ENCODE results near the gene PAK4.

PAK4 gene

GRCh38 chr19:39180749-39181148 is 55.2 kb downstream of the PAK4 start:
- no peak overlapping the region for H3K27ac ChIP-seq (ENCODE audit: low read length)
- H3K4me3 ChIP-seq (ENCODE audit: low read depth in 1 of 2, low read length in 2 of 2) = no peak overlapping the region
- H3K36me3 ChIP-seq (ENCODE audit: control insufficient read depth in 1 of 2, insufficient read depth in 2 of 2, low read length in 2 of 2) = peaks cover 4 to 38% of the 10 kb centered on the region in 2 donors
- no peaks in the 10 kb centered on the region for H3K4me1 ChIP-seq (ENCODE audit: control insufficient read depth in 1 of 2, insufficient read depth in 2 of 2, low read length in 2 of 2)
- H3K9me3 ChIP-seq (ENCODE audit: control insufficient read depth in 1 of 2, low read length in 2 of 2) = no peaks in the 10 kb centered on the region
- H3K27me3 ChIP-seq (ENCODE audit: low read depth, low read length) = no peaks in the 10 kb centered on the region

- H3K4me3 ChIP-seq (ENCODE audit: low read depth in 1 of 2, low read length in 2 of 2) = no peak overlapping the region
- H3K27ac ChIP-seq (ENCODE audit: low read length) = no peak overlapping the region
- no peaks in the 10 kb centered on the region for H3K9me3 ChIP-seq (ENCODE audit: control insufficient read depth in 1 of 2, low read length in 2 of 2)
- H3K27me3 ChIP-seq (ENCODE audit: low read depth, low read length) = no peaks in the 10 kb centered on the region
- no peaks in the 10 kb centered on the region for H3K4me1 ChIP-seq (ENCODE audit: control insufficient read depth in 1 of 2, insufficient read depth in 2 of 2, low read length in 2 of 2)
- H3K36me3 ChIP-seq (ENCODE audit: control insufficient read depth in 1 of 2, insufficient read depth in 2 of 2, low read length in 2 of 2) = peaks cover 0 to 29% of the 10 kb centered on the region in 2 donors
Observed at GRCh38 chr19:39181500-39182173, 56.1 kb downstream of the PAK4 start.

- no peaks in the 10 kb centered on the region for H3K27me3 ChIP-seq (ENCODE audit: low read depth, low read length)
- H3K4me1 ChIP-seq (ENCODE audit: control insufficient read depth in 1 of 2, insufficient read depth in 2 of 2, low read length in 2 of 2) = no peaks in the 10 kb centered on the region
- no peak overlapping the region for H3K4me3 ChIP-seq (ENCODE audit: low read depth in 1 of 2, low read length in 2 of 2)
- H3K9me3 ChIP-seq (ENCODE audit: control insufficient read depth in 1 of 2, low read length in 2 of 2) = no peaks in the 10 kb centered on the region
- no peak overlapping the region for H3K27ac ChIP-seq (ENCODE audit: low read length)
- peaks cover 0 to 25% of the 10 kb centered on the region in 2 donors for H3K36me3 ChIP-seq (ENCODE audit: control insufficient read depth in 1 of 2, insufficient read depth in 2 of 2, low read length in 2 of 2)
Observed at GRCh38 chr19:39182174-39182505, 56.6 kb downstream of the PAK4 start.

- H3K27ac ChIP-seq (ENCODE audit: low read length) = no peak overlapping the region
Observed at GRCh38 chr19:39183104-39183503, 57.5 kb downstream of the PAK4 start.

GRCh38 chr19:39186391-39186790 is 60.8 kb downstream of the PAK4 start:
- no peaks in the 10 kb centered on the region for H3K4me1 ChIP-seq (ENCODE audit: control insufficient read depth in 1 of 2, insufficient read depth in 2 of 2, low read length in 2 of 2)
- H3K27me3 ChIP-seq (ENCODE audit: low read depth, low read length) = no peaks in the 10 kb centered on the region
- no peak overlapping the region for H3K27ac ChIP-seq (ENCODE audit: low read length)
- H3K36me3 ChIP-seq (ENCODE audit: control insufficient read depth in 1 of 2, insufficient read depth in 2 of 2, low read length in 2 of 2) = no peaks in the 10 kb centered on the region
- no peaks in the 10 kb centered on the region for H3K9me3 ChIP-seq (ENCODE audit: control insufficient read depth in 1 of 2, low read length in 2 of 2)
- H3K4me3 ChIP-seq (ENCODE audit: low read depth in 1 of 2, low read length in 2 of 2) = no peak overlapping the region

More at GRCh38 chr19:39183104-39183503, 57.5 kb downstream of the PAK4 start:
- no peak overlapping the region for H3K4me3 ChIP-seq (ENCODE audit: low read depth in 1 of 2, low read length in 2 of 2)
- H3K4me1 ChIP-seq (ENCODE audit: control insufficient read depth in 1 of 2, insufficient read depth in 2 of 2, low read length in 2 of 2) = no peaks in the 10 kb centered on the region
- H3K27me3 ChIP-seq (ENCODE audit: low read depth, low read length) = no peaks in the 10 kb centered on the region
- no peaks in the 10 kb centered on the region for H3K9me3 ChIP-seq (ENCODE audit: control insufficient read depth in 1 of 2, low read length in 2 of 2)
- H3K36me3 ChIP-seq (ENCODE audit: control insufficient read depth in 1 of 2, insufficient read depth in 2 of 2, low read length in 2 of 2) = peaks cover 0 to 15% of the 10 kb centered on the region in 2 donors

GRCh38 chr19:39187552-39187943 is 62.0 kb downstream of the PAK4 start:
- H3K36me3 ChIP-seq (ENCODE audit: control insufficient read depth in 1 of 2, insufficient read depth in 2 of 2, low read length in 2 of 2) = no peaks in the 10 kb centered on the region
- no peaks in the 10 kb centered on the region for H3K9me3 ChIP-seq (ENCODE audit: control insufficient read depth in 1 of 2, low read length in 2 of 2)
- no peak overlapping the region for H3K27ac ChIP-seq (ENCODE audit: low read length)
- H3K4me3 ChIP-seq (ENCODE audit: low read depth in 1 of 2, low read length in 2 of 2) = no peak overlapping the region
- H3K27me3 ChIP-seq (ENCODE audit: low read depth, low read length) = no peaks in the 10 kb centered on the region
- no peaks in the 10 kb centered on the region for H3K4me1 ChIP-seq (ENCODE audit: control insufficient read depth in 1 of 2, insufficient read depth in 2 of 2, low read length in 2 of 2)

- H3K4me3 ChIP-seq (ENCODE audit: low read depth in 1 of 2, low read length in 2 of 2) = no peak overlapping the region
- H3K36me3 ChIP-seq (ENCODE audit: control insufficient read depth in 1 of 2, insufficient read depth in 2 of 2, low read length in 2 of 2) = no peaks in the 10 kb centered on the region
- H3K27me3 ChIP-seq (ENCODE audit: low read depth, low read length) = no peaks in the 10 kb centered on the region
- no peak overlapping the region for H3K27ac ChIP-seq (ENCODE audit: low read length)
- no peaks in the 10 kb centered on the region for H3K4me1 ChIP-seq (ENCODE audit: control insufficient read depth in 1 of 2, insufficient read depth in 2 of 2, low read length in 2 of 2)
- no peaks in the 10 kb centered on the region for H3K9me3 ChIP-seq (ENCODE audit: control insufficient read depth in 1 of 2, low read length in 2 of 2)
Observed at GRCh38 chr19:39188960-39189359, 63.4 kb downstream of the PAK4 start.

GRCh38 chr19:39190768-39191167 is 65.2 kb downstream of the PAK4 start:
- H3K27me3 ChIP-seq (ENCODE audit: low read depth, low read length) = peaks cover 7% of the 10 kb centered on the region
- no peak overlapping the region for H3K4me3 ChIP-seq (ENCODE audit: low read depth in 1 of 2, low read length in 2 of 2)

GRCh38 chr19:39192846-39193245 is 67.3 kb downstream of the PAK4 start:
- Histone ChIP-seq H3K4me1 (ENCODE audit: control insufficient read depth in 1 of 2, insufficient read depth in 2 of 2, low read length in 2 of 2) (peaks cover 0 to 5% of the 10 kb centered on the region in 2 donors), H3K9me3 (ENCODE audit: control insufficient read depth in 1 of 2, low read length in 2 of 2) (no peaks in the 10 kb centered on the region), H3K27me3 (ENCODE audit: low read depth, low read length) (peaks cover 24% of the 10 kb centered on the region), H3K4me3 (ENCODE audit: low read depth in 1 of 2, low read length in 2 of 2) (no peak overlapping the region), H3K27ac (ENCODE audit: low read length) (no peak overlapping the region), H3K36me3 (ENCODE audit: control insufficient read depth in 1 of 2, insufficient read depth in 2 of 2, low read length in 2 of 2) (no peaks in the 10 kb centered on the region)

More at GRCh38 chr19:39190768-39191167, 65.2 kb downstream of the PAK4 start:
- H3K36me3 ChIP-seq (ENCODE audit: control insufficient read depth in 1 of 2, insufficient read depth in 2 of 2, low read length in 2 of 2) = no peaks in the 10 kb centered on the region
- H3K27ac ChIP-seq (ENCODE audit: low read length) = no peak overlapping the region
- no peaks in the 10 kb centered on the region for H3K4me1 ChIP-seq (ENCODE audit: control insufficient read depth in 1 of 2, insufficient read depth in 2 of 2, low read length in 2 of 2)
- no peaks in the 10 kb centered on the region for H3K9me3 ChIP-seq (ENCODE audit: control insufficient read depth in 1 of 2, low read length in 2 of 2)

GRCh38 chr19:39193803-39194202 is 68.2 kb downstream of the PAK4 start:
- Histone ChIP-seq H3K4me1 (ENCODE audit: control insufficient read depth in 1 of 2, insufficient read depth in 2 of 2, low read length in 2 of 2) (peaks cover 0 to 6% of the 10 kb centered on the region in 2 donors), H3K27me3 (ENCODE audit: low read depth, low read length) (peaks cover 28% of the 10 kb centered on the region), H3K27ac (ENCODE audit: low read length) (no peak overlapping the region), H3K36me3 (ENCODE audit: control insufficient read depth in 1 of 2, insufficient read depth in 2 of 2, low read length in 2 of 2) (no peaks in the 10 kb centered on the region), H3K9me3 (ENCODE audit: control insufficient read depth in 1 of 2, low read length in 2 of 2) (no peaks in the 10 kb centered on the region), H3K4me3 (ENCODE audit: low read depth in 1 of 2, low read length in 2 of 2) (no peak overlapping the region)

- H3K4me3 ChIP-seq (ENCODE audit: low read depth in 1 of 2, low read length in 2 of 2) = no peak overlapping the region
- H3K36me3 ChIP-seq (ENCODE audit: control insufficient read depth in 1 of 2, insufficient read depth in 2 of 2, low read length in 2 of 2) = no peaks in the 10 kb centered on the region
- peaks cover 28% of the 10 kb centered on the region for H3K27me3 ChIP-seq (ENCODE audit: low read depth, low read length)
- no peak overlapping the region for H3K27ac ChIP-seq (ENCODE audit: low read length)
- no peaks in the 10 kb centered on the region for H3K9me3 ChIP-seq (ENCODE audit: control insufficient read depth in 1 of 2, low read length in 2 of 2)
- H3K4me1 ChIP-seq (ENCODE audit: control insufficient read depth in 1 of 2, insufficient read depth in 2 of 2, low read length in 2 of 2) = peaks cover 0 to 11% of the 10 kb centered on the region in 2 donors
Observed at GRCh38 chr19:39194832-39195542, 69.4 kb downstream of the PAK4 start.
